EL (cell line): ENCODE measurements around the gene ERAS.
"Not testable (repeated sequence)": the region's sequence is repeated elsewhere in the genome, so short reads cannot be mapped to it uniquely, and the experiment has no call there.

Experiments used
- DNase-seq: peaks from one replicate; pipeline ENCODE4 v3.0.0-alpha.2; 2016

ERAS gene

DNA sequence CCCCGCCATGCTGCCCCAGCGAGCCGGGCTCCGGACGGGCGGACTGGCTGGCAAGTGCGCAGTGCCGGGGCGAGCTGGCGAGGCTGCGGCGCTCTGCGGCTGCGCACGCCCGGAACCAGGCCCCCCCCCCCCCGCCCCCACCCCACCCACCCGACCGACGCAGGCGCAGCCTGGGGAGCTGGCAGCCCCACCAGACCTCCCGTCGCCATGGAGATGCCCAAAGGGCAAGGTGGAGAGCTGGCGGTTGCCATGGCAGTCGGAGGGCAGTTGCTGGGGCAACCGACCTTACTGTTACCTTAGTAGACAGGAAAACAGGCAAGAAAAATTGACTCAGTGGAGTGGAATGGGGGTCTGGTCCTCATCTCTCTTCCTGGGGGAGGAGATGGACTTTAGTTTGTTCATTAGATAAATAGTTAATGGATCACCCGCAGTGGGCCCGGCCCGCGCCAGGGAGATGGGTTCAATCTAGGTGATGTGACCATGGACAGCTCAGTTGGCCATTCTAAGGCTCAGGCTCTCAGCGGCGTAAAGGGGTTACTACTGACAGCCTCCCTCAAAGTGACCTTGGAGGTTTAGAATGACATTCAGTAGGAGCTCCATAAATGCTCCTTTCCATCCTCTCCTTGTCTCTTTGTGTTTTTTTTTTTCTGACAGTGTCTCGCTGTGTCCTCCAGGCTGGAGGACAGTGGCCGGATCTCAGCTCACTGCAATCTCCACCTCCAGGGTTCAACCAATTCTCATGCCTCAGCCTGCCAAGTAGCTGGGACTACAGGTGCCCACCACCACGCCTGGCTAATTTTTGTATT is 9.4 kb downstream of the ERAS start, which contains the start of gene PCSK1N:
TSS of gene PCSK1N (minus strand) at position 87 of the 806 bp plus-strand sequence. CDS start at position 9, 78 bp downstream.
- no peak for DNase-seq

DNA sequence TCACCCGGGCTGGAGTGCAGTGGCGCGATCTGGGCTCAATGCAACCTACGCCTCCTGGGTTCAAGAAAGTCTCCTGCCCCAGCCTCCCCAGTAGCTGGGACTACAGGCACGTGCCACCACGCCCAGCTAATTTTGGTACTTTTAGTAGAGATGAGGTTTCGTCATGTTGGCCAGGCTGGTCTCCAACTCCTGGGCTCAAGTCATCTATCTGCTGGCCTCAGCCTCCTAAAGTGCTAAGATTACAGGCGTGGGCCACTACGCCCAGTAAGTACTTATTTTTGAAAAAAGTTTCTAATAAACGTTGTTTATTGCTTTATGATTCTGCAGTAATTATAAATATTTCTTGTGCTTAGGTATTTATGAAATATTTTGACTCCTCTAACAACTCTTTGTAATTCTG is 13.4 kb downstream of the ERAS start:
- no peak for DNase-seq

DNA sequence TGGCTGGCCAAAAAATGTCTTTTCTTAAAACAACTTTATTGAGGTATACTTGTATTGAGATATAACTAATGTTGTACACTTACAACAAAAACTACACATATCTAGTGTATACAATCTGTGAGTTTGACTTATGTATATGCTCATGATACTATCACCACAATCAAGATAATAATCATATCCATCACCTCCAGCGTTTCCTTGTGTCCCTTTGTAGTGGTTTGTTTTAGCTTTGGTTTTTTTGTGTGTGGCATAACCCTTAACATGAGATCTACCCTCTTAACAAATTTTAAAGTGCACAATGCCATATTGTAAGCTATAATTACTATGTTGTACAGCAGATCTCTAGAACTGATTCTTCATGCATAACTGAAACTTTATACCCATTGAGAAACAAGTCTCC is 22.5 kb downstream of the ERAS start:
- DNase-seq = no peak

DNA sequence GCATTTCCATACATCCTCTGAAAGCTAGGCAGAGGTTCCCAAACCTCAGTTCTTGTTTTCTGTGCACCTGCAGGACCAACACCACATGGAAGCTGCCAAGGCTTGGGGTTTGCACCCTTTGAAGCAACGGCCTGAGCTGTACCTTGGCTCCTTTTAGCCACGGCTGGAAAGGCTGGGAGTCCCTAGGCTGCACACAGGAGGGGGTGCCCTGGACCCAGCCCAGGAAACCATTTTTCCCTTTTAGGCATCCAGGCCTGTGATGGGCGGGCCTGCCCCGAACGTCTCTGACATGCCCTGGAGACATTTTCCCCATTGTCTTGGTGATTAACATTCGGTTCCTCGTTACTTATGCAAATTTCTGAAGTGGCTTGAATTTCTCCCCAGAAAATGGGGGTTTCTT is 26.5 kb downstream of the ERAS start:
- DNase-seq = no peak

DNA sequence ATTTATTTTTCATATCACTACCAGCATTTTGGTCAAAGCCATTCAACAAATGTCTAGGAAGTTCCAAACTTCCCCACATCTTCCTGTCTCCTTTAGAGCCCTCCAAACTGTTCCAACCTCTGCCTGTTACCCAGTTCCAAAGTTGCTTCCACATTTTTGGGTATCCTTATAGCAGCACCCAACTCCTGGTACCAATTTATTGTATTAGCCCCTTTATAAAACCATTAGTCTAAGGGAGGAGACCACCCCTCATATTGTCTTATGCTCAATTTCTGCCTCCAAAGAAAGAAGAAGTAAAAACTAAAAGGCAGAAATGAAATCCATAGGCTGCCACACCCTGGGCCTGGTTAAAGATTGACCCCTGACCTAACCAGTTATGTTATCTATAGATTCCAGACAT is 27.2 kb downstream of the ERAS start:
- not testable (repeated sequence) for DNase-seq

DNA sequence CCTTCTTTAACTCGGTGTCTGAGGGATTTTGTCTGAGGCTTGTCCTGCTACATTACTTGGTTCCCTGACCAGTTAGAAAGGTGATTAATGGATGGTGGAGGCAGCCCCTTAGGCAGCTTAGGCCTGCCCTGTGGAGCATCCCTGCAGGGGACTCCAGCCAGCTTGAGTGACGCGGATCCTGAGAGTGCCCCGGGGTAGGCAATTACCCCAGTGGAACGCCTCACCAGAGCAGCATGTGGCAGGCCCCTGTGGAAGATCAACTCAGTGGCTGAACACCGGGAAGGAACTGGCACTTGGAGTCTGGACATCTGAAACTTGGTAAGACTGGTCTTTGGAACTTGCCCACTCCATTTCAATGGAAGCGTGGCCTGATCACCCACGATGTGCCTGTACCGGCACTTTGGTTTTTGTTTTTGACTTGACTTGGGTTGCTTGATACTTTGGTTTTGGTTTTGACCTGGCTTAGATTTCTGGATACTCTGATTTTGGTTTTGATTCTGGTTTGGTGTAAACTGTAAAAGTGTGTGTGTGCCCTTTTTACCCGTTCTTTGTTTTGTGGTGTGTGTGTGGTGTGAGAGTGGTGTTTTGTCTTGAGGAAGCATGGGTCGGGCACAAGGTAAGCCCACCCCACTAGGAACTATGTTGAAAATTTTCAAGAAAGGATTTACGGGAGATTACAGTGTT is 27.9 kb downstream of the ERAS start:
- DNase-seq = not testable (repeated sequence)

DNA sequence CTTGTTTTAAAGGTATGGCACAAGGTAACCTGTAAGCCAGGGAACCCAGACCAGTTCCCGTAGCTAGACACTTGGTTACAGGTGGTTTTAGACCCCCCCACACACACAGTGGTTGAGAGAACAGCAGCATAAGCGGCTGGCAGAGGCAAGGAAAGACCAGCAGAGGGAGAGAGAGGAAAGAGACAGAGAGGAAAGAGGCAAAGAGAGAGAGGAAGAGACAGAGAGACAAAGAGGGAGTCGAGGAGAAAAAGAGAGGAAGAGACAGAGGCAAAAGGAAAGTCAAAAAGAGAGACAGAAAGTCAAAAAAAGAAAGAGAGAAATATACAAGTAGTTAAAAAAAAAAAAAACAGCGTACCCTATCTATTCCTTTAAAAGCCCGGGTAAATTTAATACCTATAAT is 28.6 kb downstream of the ERAS start:
- DNase-seq = no peak

DNA sequence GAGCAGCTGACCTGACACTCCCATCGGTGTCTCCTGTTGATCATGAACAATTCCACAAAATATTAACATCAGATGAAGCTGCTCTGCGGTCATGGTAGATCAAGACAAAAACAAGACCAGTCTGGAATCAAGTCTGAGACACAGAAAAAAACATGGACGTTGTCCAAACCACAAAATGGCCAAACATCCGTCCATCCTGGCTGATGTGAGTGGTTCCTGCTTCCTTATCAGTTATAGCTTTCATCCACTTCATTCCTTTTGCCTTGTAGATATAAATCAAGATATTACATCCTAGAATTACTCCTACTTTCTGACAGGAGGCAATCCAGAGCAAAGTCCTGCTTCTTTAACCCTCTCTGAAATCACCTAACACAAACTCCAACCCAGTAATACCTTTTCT is 37.9 kb downstream of the ERAS start:
- DNase-seq = peak; percentile 48

DNA sequence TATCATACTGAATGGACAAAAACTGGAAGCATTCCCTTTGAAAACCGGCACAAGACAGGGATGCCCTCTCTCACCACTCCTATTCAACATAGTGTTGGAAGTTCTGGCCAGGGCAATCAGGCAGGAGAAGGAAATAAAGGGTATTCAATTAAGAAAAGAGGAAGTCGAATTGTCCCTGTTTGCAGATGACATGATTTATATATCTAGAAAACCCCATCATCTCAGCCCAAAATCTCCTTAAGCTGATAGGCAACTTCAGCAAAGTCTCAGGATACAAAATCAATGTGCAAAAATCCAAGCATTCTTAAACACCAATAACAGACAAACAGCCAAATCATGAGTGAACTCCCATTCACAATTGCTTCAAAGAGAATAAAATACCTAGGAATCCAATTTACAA is 45.7 kb downstream of the ERAS start:
- not testable (repeated sequence) for DNase-seq

DNA sequence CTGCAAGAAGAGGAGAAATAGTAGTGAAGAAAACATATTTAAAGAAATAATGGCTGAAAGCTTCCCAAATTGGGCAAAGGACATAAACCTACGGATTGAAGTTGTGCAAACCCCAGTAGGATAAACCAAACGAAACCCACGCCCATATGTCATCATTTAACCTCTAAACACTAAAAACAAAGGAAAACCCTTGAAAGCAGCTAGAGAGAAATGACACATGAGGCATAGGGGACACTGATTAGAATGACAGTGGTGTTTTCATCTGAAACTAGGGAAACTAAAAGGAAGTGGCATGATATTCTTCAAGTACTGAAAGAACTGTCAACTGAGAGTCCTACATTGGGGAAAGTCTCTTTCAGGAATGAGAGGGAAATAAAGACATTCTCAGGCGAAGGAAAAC is 50.6 kb downstream of the ERAS start:
- not testable (repeated sequence) for DNase-seq
